Fibroblast of the aortic adventitia (primary cell): ENCODE results near the gene EMC10. TPM values are rescaled to one million over a fixed set of nuclear protein-coding genes. Genes with fewer than 3 reads are reported as not detected.
"Not testable (repeated sequence)": the region's sequence is repeated elsewhere in the genome, so short reads cannot be mapped to it uniquely, and the experiment has no call there.

ENCODE experiments used
- DNase-seq: peaks from one replicate; pipeline ENCODE4 v3.0.0-alpha.2; 2010; ENCODE audit warnings: low read depth
- H3K4me3 ChIP-seq: 2 replicates; pipeline ENCODE4 v1.5.1; 2011; ENCODE audit warnings: low read depth, mild to moderate bottlenecking, control low read depth, low read length, moderate library complexity
- total RNA-seq: library from RNA; depleted of rRNA; stranded (reverse); fragments of >200 nt; gene quantifications from 2 replicates; pipeline ENCODE4 v1.2.3, GENCODE V29; 2012; ENCODE audit warnings: low replicate concordance
- TF ChIP-seq, protein P1 (sequence below): IDR thresholded peaks from 2 replicates; pipeline ENCODE4 v1.5.1; 2011; ENCODE audit warnings: mild to moderate bottlenecking, low read length, control low read depth, inconsistent platforms; ENCODE audit not compliant: insufficient read depth

Gene EMC10
- total RNA-seq, 1 donor, result 22.8 TPM

DNA sequence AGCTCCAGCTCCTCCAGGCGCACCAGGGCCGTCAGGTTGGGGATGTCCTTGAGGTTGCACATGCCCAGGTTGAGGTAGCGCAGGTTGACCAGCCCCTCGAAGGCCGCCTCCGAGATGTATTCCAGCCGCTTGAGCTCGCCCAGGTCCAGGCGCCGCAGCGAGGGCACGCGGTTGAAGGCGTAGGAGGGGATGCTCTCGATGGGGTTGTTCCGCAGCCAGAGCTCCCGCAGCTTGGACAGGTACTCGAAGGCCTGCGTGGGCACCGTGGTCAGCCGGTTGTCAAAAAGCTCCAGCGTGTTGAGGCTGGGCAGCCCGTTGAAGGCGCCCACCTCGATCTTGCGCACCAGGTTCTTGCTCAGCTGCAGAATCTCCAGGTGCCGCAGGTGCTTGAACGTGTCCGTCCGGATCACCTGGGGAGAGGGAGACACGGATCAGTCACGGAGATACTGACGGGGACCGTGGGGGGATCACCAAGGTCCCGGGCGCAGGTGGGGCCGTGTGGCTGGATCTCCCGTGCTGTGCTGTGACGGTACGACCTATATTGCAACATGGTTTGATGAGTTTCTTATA, 42.8 kb downstream of the EMC10 start:
- no peak for DNase-seq
- H3K4me3 ChIP-seq, result no peak overlapping the region
- TF ChIP-seq, protein P1, sequence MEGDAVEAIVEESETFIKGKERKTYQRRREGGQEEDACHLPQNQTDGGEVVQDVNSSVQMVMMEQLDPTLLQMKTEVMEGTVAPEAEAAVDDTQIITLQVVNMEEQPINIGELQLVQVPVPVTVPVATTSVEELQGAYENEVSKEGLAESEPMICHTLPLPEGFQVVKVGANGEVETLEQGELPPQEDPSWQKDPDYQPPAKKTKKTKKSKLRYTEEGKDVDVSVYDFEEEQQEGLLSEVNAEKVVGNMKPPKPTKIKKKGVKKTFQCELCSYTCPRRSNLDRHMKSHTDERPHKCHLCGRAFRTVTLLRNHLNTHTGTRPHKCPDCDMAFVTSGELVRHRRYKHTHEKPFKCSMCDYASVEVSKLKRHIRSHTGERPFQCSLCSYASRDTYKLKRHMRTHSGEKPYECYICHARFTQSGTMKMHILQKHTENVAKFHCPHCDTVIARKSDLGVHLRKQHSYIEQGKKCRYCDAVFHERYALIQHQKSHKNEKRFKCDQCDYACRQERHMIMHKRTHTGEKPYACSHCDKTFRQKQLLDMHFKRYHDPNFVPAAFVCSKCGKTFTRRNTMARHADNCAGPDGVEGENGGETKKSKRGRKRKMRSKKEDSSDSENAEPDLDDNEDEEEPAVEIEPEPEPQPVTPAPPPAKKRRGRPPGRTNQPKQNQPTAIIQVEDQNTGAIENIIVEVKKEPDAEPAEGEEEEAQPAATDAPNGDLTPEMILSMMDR, result no peak

DNA sequence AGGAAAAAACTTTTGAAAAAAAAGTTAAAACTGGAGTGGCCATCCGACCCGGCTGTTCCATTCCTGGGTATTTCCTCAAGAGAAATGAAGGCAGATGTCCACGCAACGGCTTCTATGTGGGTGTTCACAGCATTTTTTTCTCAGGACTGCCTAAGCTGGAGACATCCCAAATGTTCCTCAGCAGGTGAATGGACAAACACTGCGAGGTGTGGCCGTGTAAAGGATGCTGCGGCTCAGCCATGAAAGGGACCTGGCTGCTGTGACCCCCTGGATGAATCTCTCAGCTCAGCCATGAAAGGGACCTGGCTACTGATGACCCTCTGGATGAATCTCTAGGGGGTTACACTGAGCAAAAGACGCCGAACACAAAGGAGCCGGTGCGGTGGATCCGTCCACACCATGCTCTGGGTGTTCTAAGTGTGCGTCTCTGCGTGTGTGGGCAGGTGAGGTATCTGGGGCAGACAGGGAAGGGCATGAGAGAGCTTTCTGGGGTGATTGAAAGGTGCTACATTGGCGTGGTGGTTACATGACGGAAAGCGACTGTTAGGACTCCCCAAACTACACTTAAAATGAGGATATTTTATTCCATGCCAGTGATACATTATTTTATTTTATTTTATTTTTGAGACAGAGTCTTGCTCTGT, 44.6 kb downstream of the EMC10 start:
- TF ChIP-seq, protein P1, result no peak
- no peak for DNase-seq
- no peak overlapping the region for H3K4me3 ChIP-seq

DNA sequence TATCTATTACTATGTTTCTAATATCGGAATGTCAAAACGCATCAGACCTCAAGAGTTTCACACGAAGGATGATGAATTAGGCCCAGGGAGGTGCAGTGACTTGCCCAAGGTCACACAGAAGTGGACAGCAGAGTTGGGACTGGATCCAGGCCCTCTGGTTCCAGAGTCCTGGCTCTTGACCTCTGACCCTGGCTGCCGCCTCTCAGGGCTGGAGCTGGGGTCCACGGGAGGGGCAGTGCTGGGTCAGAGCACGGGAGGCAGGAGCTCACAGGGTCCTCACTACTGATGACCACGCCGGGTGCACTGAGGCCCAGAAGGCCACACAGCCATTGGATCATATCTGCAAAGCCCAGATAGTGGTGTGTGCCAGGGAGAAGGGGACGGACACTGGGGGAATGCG, 46.6 kb downstream of the EMC10 start:
- no peak overlapping the region for H3K4me3 ChIP-seq
- DNase-seq, result no peak
- TF ChIP-seq, protein P1, result no peak

DNA sequence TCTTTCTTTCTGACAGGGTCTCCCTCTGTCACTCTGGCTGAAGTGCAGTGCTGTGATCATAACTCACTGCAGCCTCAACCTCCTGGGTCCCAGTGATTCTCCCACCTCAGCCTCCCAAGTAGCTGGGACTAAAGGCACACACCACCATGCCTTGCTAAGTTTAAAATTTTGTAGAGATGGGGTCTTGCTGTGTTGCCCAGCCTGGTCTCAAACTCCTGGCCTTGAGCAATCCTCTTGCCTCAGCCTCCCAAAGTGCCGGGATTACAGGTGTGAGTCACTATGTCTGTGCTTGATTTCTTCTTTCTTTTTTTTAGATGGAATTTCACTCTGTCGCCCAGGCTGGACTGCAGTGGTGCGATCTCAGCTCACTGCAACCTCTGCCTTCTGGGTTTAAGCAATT, 51.7 kb downstream of the EMC10 start:
- not testable (repeated sequence) for H3K4me3 ChIP-seq, DNase-seq

DNA sequence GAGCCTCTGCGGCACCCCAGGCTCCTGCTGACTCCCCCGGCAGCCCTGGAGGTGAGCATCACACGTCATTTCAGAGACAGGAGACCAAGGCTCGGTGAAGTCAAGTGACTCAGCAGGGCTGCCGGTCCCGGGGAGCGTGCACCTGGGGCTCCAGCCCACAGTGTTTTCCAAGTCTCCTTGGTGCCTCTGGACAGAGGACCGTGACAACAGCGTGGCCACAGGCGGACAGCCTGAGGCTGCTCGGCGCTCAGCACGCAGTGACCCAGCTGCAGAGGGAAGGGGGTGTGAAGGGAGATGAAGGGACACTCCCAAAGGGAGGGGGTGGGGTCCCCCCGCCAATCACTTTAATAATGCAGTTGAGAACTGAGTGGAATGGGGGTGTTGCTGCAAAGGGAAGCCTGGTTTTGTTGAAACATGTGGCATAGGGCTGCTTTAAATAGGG, 54.9 kb downstream of the EMC10 start:
- TF ChIP-seq, protein P1, result no peak
- DNase-seq, result no peak
- H3K4me3 ChIP-seq, result no peak overlapping the region

DNA sequence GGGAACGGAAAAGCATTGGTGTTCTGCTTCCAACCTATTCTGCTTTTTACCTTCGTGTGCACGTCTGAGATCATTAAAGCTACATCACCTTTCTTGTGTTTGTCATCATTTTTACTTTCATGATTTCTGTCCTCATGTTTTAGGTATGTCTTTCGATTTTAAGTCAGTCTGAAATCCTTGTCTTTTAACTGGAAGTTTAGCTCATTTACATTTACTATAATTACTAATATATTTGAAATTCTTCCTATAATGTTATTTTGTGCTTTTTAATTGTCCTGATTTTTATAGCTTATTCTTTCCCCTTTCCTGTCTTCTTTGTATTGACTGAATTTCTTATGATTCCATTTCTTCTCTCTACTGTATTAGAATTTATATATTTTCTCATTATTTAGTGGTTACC, 56.6 kb downstream of the EMC10 start:
- no peak for DNase-seq
- TF ChIP-seq, protein P1, result no peak
- H3K4me3 ChIP-seq, result no peak overlapping the region

DNA sequence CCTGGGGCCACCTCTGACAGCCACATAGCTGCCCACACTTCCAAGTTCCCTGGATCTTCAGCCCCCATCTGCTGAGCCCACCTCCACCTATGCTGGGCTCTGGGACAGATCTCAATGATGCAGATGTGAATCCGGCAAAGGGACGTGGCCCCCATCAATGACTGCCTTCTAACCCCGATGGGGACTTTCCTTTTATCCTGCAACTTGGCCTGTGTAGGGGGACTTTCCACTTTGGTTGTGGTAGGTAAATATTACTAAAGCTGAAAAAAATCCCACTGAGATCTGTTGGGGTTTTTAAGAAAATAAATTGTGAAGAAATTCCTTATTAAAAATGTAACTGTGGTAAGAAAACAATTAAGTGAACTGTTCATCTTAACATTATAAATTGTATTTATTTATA, 58.2 kb downstream of the EMC10 start:
- no peak overlapping the region for H3K4me3 ChIP-seq
- DNase-seq, result no peak
- TF ChIP-seq, protein P1, result no peak
